Tibial artery (tissue), 4 donors: ENCODE data around the gene CLCN1.
"Not testable (repeated sequence)": the region's sequence is repeated elsewhere in the genome, so short reads cannot be mapped to it uniquely, and the experiment has no call there.

Experiments used
- DNase-seq, 2 donors: peaks; one replicate each; pipeline ENCODE4 v3.0.0-alpha.2; 2019
- H3K27ac ChIP-seq, 2 donors: fragments of 200-600 bp; sonication (generic) in 1 of 2; 1 replicate in 1 of 2; 2 replicates in 1 of 2; pipeline ENCODE4 v1.5.1; 2018 to 2019; ENCODE audit warnings: mild to moderate bottlenecking in 1 of 2
- H3K27me3 ChIP-seq, 2 donors: fragments of 200-600 bp; sonication (generic) in 1 of 2; one replicate each; pipeline versions ENCODE4 v1.5.1 to v1.6.0; 2016 to 2019
- H3K36me3 ChIP-seq, 3 donors: fragments of 200-600 bp; sonication (generic) in 2 of 3; one replicate each; pipeline ENCODE4 v1.5.1; 2016 to 2019; ENCODE audit warnings: mild to moderate bottlenecking in 2 of 3
- H3K4me1 ChIP-seq, 4 donors: fragments of 200-600 bp; sonication (generic) in 2 of 4; 1 replicate in 3 of 4; 2 replicates in 1 of 4; pipeline ENCODE4 v1.5.1; 2016 to 2019
- H3K4me3 ChIP-seq, 2 donors: fragments of 200-600 bp; sonication (generic) in 1 of 2; 1 replicate in 1 of 2; 2 replicates in 1 of 2; pipeline ENCODE4 v1.5.1; 2018 to 2019; ENCODE audit warnings: mild to moderate bottlenecking in 2 of 2
- H3K9me3 ChIP-seq, 3 donors: fragments of 200-600 bp; sonication (generic) in 1 of 3; one replicate each; pipeline ENCODE4 v1.5.1; 2016 to 2019
- CTCF ChIP-seq, 2 experiments: fragments of 200-600 bp in 1 of 2; fragments of 450-650 bp in 1 of 2; IDR thresholded peaks; one replicate each; pipeline ENCODE4 v1.5.1; 2017 to 2019; ENCODE audit warnings: antibody characterized with exemption in 2 of 2, mild to moderate bottlenecking in 1 of 2, moderate library complexity in 1 of 2
- intact Hi-C: fragments of 100-400 bp; cut with DNase I; formaldehyde crosslinking; loops from one replicate; pipeline ENCODE4 v1.15.0; 2023; ENCODE audit warnings: low total_unique reads

The CLCN1 gene

GRCh38 chr7:143287935-143288826, 27.7 kb upstream of the CLCN1 start, which contains the start of gene CASP2:
Gene CASP2, plus strand, starts transcription at chr7:143288351. Its CDS starts 105 bp downstream, at chr7:143288456.
- Histone ChIP-seq H3K4me3 (peak within 1 kb of the TSS; percentile 92 to 96), H3K9me3 (no peaks in the 10 kb centered on the region), H3K36me3 (peaks cover 10 to 20% (median 15%) of the 10 kb centered on the region in 3 donors), H3K27me3 (no peaks in the 10 kb centered on the region), H3K27ac (peak within 1 kb of the TSS; percentile 93 to 95), H3K4me1 (peaks cover 0 to 30% (median 21%) of the 10 kb centered on the region in 4 donors)
- intact Hi-C loops, result no loop called here
- peak; percentile 98 to 99 for DNase-seq
- peak; percentile 13 to 38 for TF ChIP-seq CTCF (IDR thresholded peaks at IDR 0.05)

- peaks cover 0 to 30% (median 21%) of the 10 kb centered on the region in 4 donors for H3K4me1 ChIP-seq
- peak overlapping the region; percentile 93 to 95 for H3K27ac ChIP-seq
- no peak for DNase-seq
- no peak for TF ChIP-seq CTCF (IDR thresholded peaks at IDR 0.05)
- H3K9me3 ChIP-seq, result no peaks in the 10 kb centered on the region
- intact Hi-C loops, result no loop called here
- H3K4me3 ChIP-seq, result peak overlapping the region; percentile 92 to 96
- H3K36me3 ChIP-seq, result peaks cover 17 to 26% (median 21%) of the 10 kb centered on the region in 3 donors
- H3K27me3 ChIP-seq, result no peaks in the 10 kb centered on the region
Measured at GRCh38 chr7:143288836-143289235, 27.1 kb upstream of the CLCN1 start.

DNA sequence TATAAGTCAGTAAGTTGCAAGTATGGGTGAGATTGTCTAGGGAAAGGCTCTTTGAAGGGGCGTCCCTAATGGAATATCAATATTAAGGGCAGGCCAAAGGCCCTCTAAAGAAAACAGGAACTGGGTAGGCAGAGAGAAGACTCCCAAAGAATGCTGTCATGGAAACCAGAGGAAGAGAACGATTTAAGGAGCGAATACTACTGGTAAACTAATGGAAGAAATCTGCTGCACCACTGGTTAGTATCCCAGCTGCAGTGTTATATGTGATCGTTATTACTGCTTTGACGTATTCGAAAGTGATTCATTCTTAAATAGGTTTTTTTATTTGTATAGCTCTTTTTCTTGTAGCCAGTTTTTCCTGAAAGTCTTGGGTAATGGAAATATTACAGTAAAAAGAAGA, 26.5 kb upstream of the CLCN1 start:
- DNase-seq, result no peak
- H3K27me3 ChIP-seq, result no peaks in the 10 kb centered on the region
- no peaks in the 10 kb centered on the region for H3K9me3 ChIP-seq
- H3K36me3 ChIP-seq, result peaks cover 21 to 32% (median 27%) of the 10 kb centered on the region in 3 donors
- peaks cover 0 to 30% (median 21%) of the 10 kb centered on the region in 4 donors for H3K4me1 ChIP-seq
- intact Hi-C loops, result no loop called here
- peak overlapping the region; percentile 92 to 96 for H3K4me3 ChIP-seq
- H3K27ac ChIP-seq, result peak overlapping the region; percentile 93 to 95
- no peak for TF ChIP-seq CTCF (IDR thresholded peaks at IDR 0.05)

DNA sequence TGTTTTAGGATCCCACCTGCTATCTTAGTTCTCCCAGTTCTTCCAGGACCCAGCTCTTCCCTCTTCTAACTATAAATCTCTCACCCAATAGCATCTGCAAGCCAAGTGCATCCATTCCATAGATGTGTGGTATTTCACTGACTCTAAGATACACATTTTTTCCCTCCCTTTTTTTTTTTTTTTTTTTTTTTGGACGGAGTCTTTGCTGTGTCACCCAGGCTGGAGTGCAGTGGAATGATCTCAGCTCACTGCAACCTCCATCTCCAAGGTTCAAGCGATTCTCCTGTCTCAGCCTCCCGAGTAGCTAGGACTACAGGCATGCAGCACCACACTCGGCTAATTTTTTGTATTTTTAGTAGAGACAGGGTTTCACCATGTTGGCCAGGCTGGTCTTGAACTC, 26.0 kb upstream of the CLCN1 start:
- intact Hi-C loops, result loop anchor here (5.0 kb wide), 1 partner anchor 72 kb away; the partner anchor contains the start of gene FAM131B
- peaks cover 25 to 37% (median 32%) of the 10 kb centered on the region in 3 donors for H3K36me3 ChIP-seq
- H3K27me3 ChIP-seq, H3K9me3 ChIP-seq, DNase-seq: not testable (repeated sequence)
- H3K4me1 ChIP-seq, result peaks cover 0 to 30% (median 21%) of the 10 kb centered on the region in 4 donors
- H3K4me3 ChIP-seq, result peak overlapping the region in 1 of 2 donors; percentile 92
- peak overlapping the region in 1 of 2 donors; percentile 95 for H3K27ac ChIP-seq

DNA sequence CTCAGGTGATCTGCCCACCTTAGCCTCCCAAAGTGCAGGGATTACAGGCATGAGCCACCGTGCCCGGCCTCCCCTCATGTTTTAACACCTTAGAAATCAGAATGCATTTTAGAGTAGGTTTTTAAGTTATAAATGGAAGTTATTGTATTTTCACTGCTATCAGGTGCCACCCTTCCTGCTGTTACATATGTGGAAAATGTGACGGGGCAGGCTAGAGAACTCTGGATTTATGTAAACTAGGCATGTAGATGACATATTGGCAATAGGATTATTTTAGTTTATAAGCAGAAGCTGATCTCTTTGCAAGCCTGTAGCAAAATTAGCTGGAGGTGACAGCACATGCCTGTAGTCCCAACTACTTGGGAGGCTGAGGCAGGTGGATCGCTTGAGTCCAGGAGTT, 25.6 kb upstream of the CLCN1 start:
- Histone ChIP-seq H3K27ac (no peak overlapping the region), H3K4me1 (peaks cover 0 to 30% (median 21%) of the 10 kb centered on the region in 4 donors), H3K9me3 (no peaks in the 10 kb centered on the region), H3K4me3 (no peak overlapping the region), H3K27me3 (no peaks in the 10 kb centered on the region), H3K36me3 (peaks cover 30 to 41% (median 36%) of the 10 kb centered on the region in 3 donors)
- TF ChIP-seq CTCF (IDR thresholded peaks at IDR 0.05), result no peak
- intact Hi-C loops, result loop anchor here (5.0 kb wide), 1 partner anchor 72 kb away; the partner anchor contains the start of gene FAM131B
- no peak for DNase-seq

GRCh38 chr7:143292876-143293275, 23.0 kb upstream of the CLCN1 start:
- Histone ChIP-seq H3K4me3 (no peak overlapping the region), H3K27ac (no peak overlapping the region), H3K4me1 (peaks cover 0 to 46% (median 32%) of the 10 kb centered on the region in 4 donors), H3K27me3 (no peaks in the 10 kb centered on the region), H3K9me3 (no peaks in the 10 kb centered on the region), H3K36me3 (peaks cover 37 to 52% (median 42%) of the 10 kb centered on the region in 3 donors)
- no peak for DNase-seq
- intact Hi-C loops, result loop anchor here (5.0 kb wide), 1 partner anchor 69 kb away; the partner anchor contains the start of gene FAM131B
- TF ChIP-seq CTCF (IDR thresholded peaks at IDR 0.05), result no peak
